Measurements from ENCODE around the gene PREX1. TPM values are rescaled to one million over a fixed set of nuclear protein-coding genes. Genes with fewer than 3 reads are reported as not detected.

PREX1 gene
- total RNA-seq, 2 donors from 2014 or later: 11.5 to 21.7 TPM

- Histone ChIP-seq H3K27ac (no peak overlapping the region), H3K9me3 (no peaks in the 10 kb centered on the region), H3K27me3 (no peaks in the 10 kb centered on the region), H3K4me1 (peaks cover 0 to 23% of the 10 kb centered on the region in 2 donors), H3K4me3 (no peak overlapping the region), H3K36me3 (no peaks in the 10 kb centered on the region)
- TF ChIP-seq, protein P1, sequence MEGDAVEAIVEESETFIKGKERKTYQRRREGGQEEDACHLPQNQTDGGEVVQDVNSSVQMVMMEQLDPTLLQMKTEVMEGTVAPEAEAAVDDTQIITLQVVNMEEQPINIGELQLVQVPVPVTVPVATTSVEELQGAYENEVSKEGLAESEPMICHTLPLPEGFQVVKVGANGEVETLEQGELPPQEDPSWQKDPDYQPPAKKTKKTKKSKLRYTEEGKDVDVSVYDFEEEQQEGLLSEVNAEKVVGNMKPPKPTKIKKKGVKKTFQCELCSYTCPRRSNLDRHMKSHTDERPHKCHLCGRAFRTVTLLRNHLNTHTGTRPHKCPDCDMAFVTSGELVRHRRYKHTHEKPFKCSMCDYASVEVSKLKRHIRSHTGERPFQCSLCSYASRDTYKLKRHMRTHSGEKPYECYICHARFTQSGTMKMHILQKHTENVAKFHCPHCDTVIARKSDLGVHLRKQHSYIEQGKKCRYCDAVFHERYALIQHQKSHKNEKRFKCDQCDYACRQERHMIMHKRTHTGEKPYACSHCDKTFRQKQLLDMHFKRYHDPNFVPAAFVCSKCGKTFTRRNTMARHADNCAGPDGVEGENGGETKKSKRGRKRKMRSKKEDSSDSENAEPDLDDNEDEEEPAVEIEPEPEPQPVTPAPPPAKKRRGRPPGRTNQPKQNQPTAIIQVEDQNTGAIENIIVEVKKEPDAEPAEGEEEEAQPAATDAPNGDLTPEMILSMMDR (IDR thresholded peaks at IDR 0.05): no peak
- no peak for DNase-seq (ENCODE audit: low spot score)
Observed at GRCh38 chr20:48690888-48691287, 136.9 kb downstream of the PREX1 start.

GRCh38 chr20:48689874-48690571 is 137.8 kb downstream of the PREX1 start:
- no peak for DNase-seq (ENCODE audit: low spot score)
- Histone ChIP-seq H3K27me3 (no peaks in the 10 kb centered on the region), H3K4me3 (no peak overlapping the region), H3K27ac (no peak overlapping the region), H3K36me3 (no peaks in the 10 kb centered on the region), H3K9me3 (no peaks in the 10 kb centered on the region), H3K4me1 (peaks cover 0 to 31% of the 10 kb centered on the region in 2 donors)
- TF ChIP-seq, protein P1 (IDR thresholded peaks at IDR 0.05): no peak

GRCh38 chr20:48689388-48689787 is 138.4 kb downstream of the PREX1 start:
- H3K36me3 ChIP-seq: no peaks in the 10 kb centered on the region
- no peak for DNase-seq (ENCODE audit: low spot score)
- H3K27ac ChIP-seq: no peak overlapping the region
- TF ChIP-seq, protein P1 (IDR thresholded peaks at IDR 0.05): no peak
- H3K27me3 ChIP-seq: no peaks in the 10 kb centered on the region
- H3K9me3 ChIP-seq: no peaks in the 10 kb centered on the region
- H3K4me1 ChIP-seq: peaks cover 0 to 38% of the 10 kb centered on the region in 2 donors
- H3K4me3 ChIP-seq: no peak overlapping the region

DNA sequence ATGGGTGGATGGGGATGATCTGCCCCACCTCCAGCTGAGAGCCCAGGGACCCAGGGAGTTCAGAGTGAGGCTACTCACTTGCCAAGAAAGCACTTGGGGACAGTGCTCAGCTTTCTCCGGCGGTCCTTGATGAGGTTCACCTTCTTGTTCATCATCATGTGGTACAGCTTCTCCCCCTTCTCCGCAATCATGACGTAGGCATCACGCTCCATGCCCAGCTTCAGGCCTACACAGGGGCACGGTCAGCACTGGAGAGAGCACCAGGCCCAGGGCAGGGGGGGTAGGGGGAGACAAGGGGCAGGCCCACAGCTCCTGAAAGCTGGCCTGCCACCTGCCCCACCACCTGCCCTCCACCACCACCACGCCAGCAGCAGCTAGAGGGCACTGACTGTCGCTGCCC is 139.2 kb downstream of the PREX1 start:
- Histone ChIP-seq H3K36me3 (no peaks in the 10 kb centered on the region), H3K9me3 (no peaks in the 10 kb centered on the region), H3K4me3 (no peak overlapping the region), H3K27me3 (no peaks in the 10 kb centered on the region), H3K4me1 (peaks cover 0 to 46% of the 10 kb centered on the region in 2 donors), H3K27ac (no peak overlapping the region)
- TF ChIP-seq, protein P1 (IDR thresholded peaks at IDR 0.05): no peak
- DNase-seq (ENCODE audit: low spot score): no peak

DNA sequence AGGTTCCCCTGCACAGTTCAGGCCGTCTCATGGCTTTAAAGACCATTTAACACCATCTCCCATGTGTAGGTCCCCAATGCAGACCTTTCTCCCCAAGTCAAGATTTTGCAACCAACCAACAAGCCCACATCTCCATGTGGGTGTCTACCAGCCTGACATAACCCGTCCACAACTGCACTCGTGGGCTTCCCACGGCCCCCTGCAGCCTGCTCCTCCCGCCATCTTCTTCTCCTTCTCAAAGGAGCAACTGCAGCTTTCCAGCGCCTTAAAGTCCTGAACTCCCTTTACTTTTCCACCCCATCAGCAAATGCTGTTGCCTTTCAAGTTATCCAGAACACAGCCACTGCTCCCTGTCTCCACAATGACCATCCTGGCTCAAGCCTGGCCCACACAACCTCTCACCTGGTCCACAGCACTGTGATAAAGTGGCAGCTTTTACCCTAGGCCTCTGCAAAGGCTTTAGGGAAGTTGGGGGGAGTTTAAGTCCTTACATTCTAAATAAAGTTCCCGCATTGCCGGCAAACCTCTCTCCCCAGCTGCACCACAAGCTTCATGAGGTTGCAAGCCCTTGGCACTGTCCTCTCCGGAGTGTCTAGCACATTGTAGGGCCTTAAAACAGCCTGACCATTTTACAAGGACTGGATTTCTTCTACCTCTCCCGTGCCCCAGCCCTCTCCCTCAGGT is 140.5 kb downstream of the PREX1 start:
- no peaks in the 10 kb centered on the region for H3K36me3 ChIP-seq

More for the DNA sequence above, 140.5 kb downstream of the PREX1 start:
- H3K27ac ChIP-seq: no peak overlapping the region
- peaks cover 0 to 59% of the 10 kb centered on the region in 2 donors for H3K4me1 ChIP-seq
- no peaks in the 10 kb centered on the region for H3K9me3 ChIP-seq
- H3K27me3 ChIP-seq: no peaks in the 10 kb centered on the region
- TF ChIP-seq, protein P1 (IDR thresholded peaks at IDR 0.05): no peak
- H3K4me3 ChIP-seq: no peak overlapping the region
- DNase-seq (ENCODE audit: low spot score): no peak
